ENCODE results near the gene CHI3L2. TPM values are rescaled to one million over a fixed set of nuclear protein-coding genes. Genes with fewer than 3 reads are reported as not detected.

CHI3L2 gene
- total RNA-seq, 1 donor from 2014 or later: not detected

Other genes with a start within 250 kb of the CHI3L2 start
- 35.5 and 40.5 TPM in 2 replicates for gene DRAM2, start 87.6 kb upstream of the CHI3L2 start, total RNA-seq
- 26.2 and 33.1 TPM in 2 replicates for gene CEPT1, start 87.5 kb upstream of the CHI3L2 start, total RNA-seq
- gene DENND2D, start 27.1 kb upstream of the CHI3L2 start, total RNA-seq: 0.65 and 1.4 TPM in 2 replicates
- gene CHIA, start 63.1 kb downstream of the CHI3L2 start, total RNA-seq: not detected in 2 replicates
- 0.65 and 1.2 TPM in 2 replicates for gene OVGP1, start 200.0 kb downstream of the CHI3L2 start, total RNA-seq
- 29.8 and 34.0 TPM in 2 replicates for gene WDR77, start 221.5 kb downstream of the CHI3L2 start, total RNA-seq
- 123 and 150 TPM in 2 replicates for gene ATP5PB, start 221.8 kb downstream of the CHI3L2 start, total RNA-seq
- gene C1orf162, start 246.3 kb downstream of the CHI3L2 start, total RNA-seq: under 0.01 TPM in 2 replicates